HL-60 (cell line): Measurements from ENCODE around the gene RUSF1.

Experiments
- CTCF ChIP-seq: IDR thresholded peaks from one replicate; pipeline ENCODE4 v1.5.1; 2011; ENCODE audit warnings: low read length, control low read depth, inconsistent platforms; ENCODE audit not compliant: insufficient read depth
- POLR2AphosphoS5 ChIP-seq: IDR thresholded peaks from 2 replicates; pipeline ENCODE4 v1.6.1; 2012; ENCODE audit warnings: low read depth
- REST ChIP-seq: IDR thresholded peaks from 2 replicates; pipeline ENCODE4 v1.6.1; 2012; ENCODE audit warnings: low read depth; ENCODE audit not compliant: insufficient replicate concordance

GRCh38 chr16:31488468-31489297 lies 19.5 kb downstream of the RUSF1 start:
- TF ChIP-seq CTCF: no peak
- peak; percentile 47 for TF ChIP-seq POLR2AphosphoS5
- TF ChIP-seq REST: no peak
